GM19023 (cell line): ENCODE results near the gene RASSF3.

Experiments
- ATAC-seq: cut with Tn5 transposase; IDR thresholded peaks from one replicate; pipeline ENCODE4 v1.9.1; 2021; ENCODE audit warnings: mild to moderate bottlenecking, moderate library complexity; ENCODE audit not compliant: unreplicated experiment

RASSF3 gene

GRCh38 chr12:64718649-64719048, 108.4 kb downstream of the RASSF3 start:
- no peak for ATAC-seq

GRCh38 chr12:64720884-64721283, 110.6 kb downstream of the RASSF3 start:
- ATAC-seq: no peak

- no peak for ATAC-seq
These were observed 112.5 kb downstream of the RASSF3 start for GRCh38 chr12:64722835-64723234.

GRCh38 chr12:64723630-64724029, 113.3 kb downstream of the RASSF3 start:
- no peak for ATAC-seq

GRCh38 chr12:64724201-64724745, 114.0 kb downstream of the RASSF3 start:
- no peak for ATAC-seq

GRCh38 chr12:64729909-64730587, 119.8 kb downstream of the RASSF3 start:
- no peak for ATAC-seq

- ATAC-seq: no peak
These were observed 120.3 kb downstream of the RASSF3 start for GRCh38 chr12:64730588-64730969.

GRCh38 chr12:64731683-64732082, 121.4 kb downstream of the RASSF3 start:
- ATAC-seq: no peak

- no peak for ATAC-seq
These were observed 123.6 kb downstream of the RASSF3 start for GRCh38 chr12:64733857-64734256.

- ATAC-seq: no peak
These were observed 125.1 kb downstream of the RASSF3 start for GRCh38 chr12:64735442-64735841.

- ATAC-seq: no peak
These were observed 126.5 kb downstream of the RASSF3 start for GRCh38 chr12:64736771-64737170.

- no peak for ATAC-seq
These were observed 127.2 kb downstream of the RASSF3 start for GRCh38 chr12:64737539-64737938.

GRCh38 chr12:64739778-64740177, 129.5 kb downstream of the RASSF3 start:
- no peak for ATAC-seq

- no peak for ATAC-seq
These were observed 130.4 kb downstream of the RASSF3 start for GRCh38 chr12:64740646-64741045.

GRCh38 chr12:64742416-64742815, 132.1 kb downstream of the RASSF3 start:
- no peak for ATAC-seq

GRCh38 chr12:64743206-64743605, 132.9 kb downstream of the RASSF3 start:
- no peak for ATAC-seq

- no peak for ATAC-seq
These were observed 134.3 kb downstream of the RASSF3 start for GRCh38 chr12:64744422-64745258.

GRCh38 chr12:64745259-64745807, 135.0 kb downstream of the RASSF3 start:
- no peak for ATAC-seq

- ATAC-seq: no peak
These were observed 135.7 kb downstream of the RASSF3 start for GRCh38 chr12:64745980-64746379.

- ATAC-seq: no peak
These were observed 136.4 kb downstream of the RASSF3 start for GRCh38 chr12:64746663-64747062.
